GM23338 (cell line): ENCODE results near the gene NRXN2. TPM values are rescaled to one million over a fixed set of nuclear protein-coding genes. Genes with fewer than 3 reads are reported as not detected.

Experiments used
- ATAC-seq: fragments of 200-7000 bp; cut with Tn5 transposase; 3 replicates; pipeline ENCODE4 v1.9.1; 2020
- DNase-seq: peaks from one replicate; pipeline ENCODE4 v3.0.0-alpha.2; 2015; ENCODE audit warnings: low spot score
- H2AFZ ChIP-seq: fragments of 200-600 bp; sonication (generic); 2 replicates; pipeline ENCODE4 v1.8.0; 2016; ENCODE audit warnings: antibody characterized with exemption, mild to moderate bottlenecking, moderate library complexity
- H3F3A ChIP-seq: fragments of 200-600 bp; sonication (generic); replicated peaks from 2 replicates; pipeline ENCODE4 v1.8.0; 2017; ENCODE audit warnings: antibody characterized with exemption, mixed run types, low read depth
- H3K27ac ChIP-seq: fragments of 200-600 bp; sonication (generic); 2 replicates; pipeline ENCODE4 v1.6.1; 2016; ENCODE audit warnings: low read depth
- H3K27me3 ChIP-seq: fragments of 200-600 bp; sonication (generic); 2 replicates; pipeline ENCODE4 v1.8.0; 2016; ENCODE audit warnings: mild to moderate bottlenecking, mixed run types, moderate library complexity; ENCODE audit not compliant: insufficient read depth
- H3K36me3 ChIP-seq: fragments of 200-600 bp; sonication (generic); 2 replicates; pipeline ENCODE4 v1.8.0; 2016; ENCODE audit warnings: mild to moderate bottlenecking; ENCODE audit not compliant: insufficient read depth
- H3K4me1 ChIP-seq: fragments of 200-600 bp; sonication (generic); 2 replicates; pipeline ENCODE4 v1.8.0; 2016; ENCODE audit warnings: mild to moderate bottlenecking, moderate library complexity; ENCODE audit not compliant: insufficient read depth
- H3K4me2 ChIP-seq: fragments of 200-600 bp; sonication (generic); 2 replicates; pipeline ENCODE4 v1.7.1; 2017; ENCODE audit warnings: mixed run types
- H3K4me3 ChIP-seq: fragments of 200-600 bp; sonication (generic); 2 replicates; pipeline ENCODE4 v1.6.1; 2016; ENCODE audit warnings: mixed run types
- H3K79me2 ChIP-seq: fragments of 200-600 bp; sonication (generic); replicated peaks from 2 replicates; pipeline ENCODE4 v1.8.0; 2017; ENCODE audit warnings: mild to moderate bottlenecking; ENCODE audit not compliant: insufficient read depth
- H3K9me2 ChIP-seq: fragments of 200-600 bp; sonication (generic); 2 replicates; pipeline ENCODE4 v1.8.0; 2017; ENCODE audit not compliant: insufficient read depth
- H4K20me1 ChIP-seq: fragments of 200-600 bp; sonication (generic); replicated peaks from 2 replicates; pipeline ENCODE4 v1.8.0; 2017; ENCODE audit warnings: mild to moderate bottlenecking; ENCODE audit not compliant: insufficient read depth
- H3K27ac Mint-ChIP-seq: 2 replicates; pipeline ENCODE4 v1.8.0; 2020; ENCODE audit warnings: inconsistent platforms, mild to moderate bottlenecking, moderate library complexity, mixed read lengths
- H3K27me3 Mint-ChIP-seq: 3 replicates; pipeline ENCODE4 v1.8.0; 2022; ENCODE audit warnings: low read depth, mild to moderate bottlenecking, moderate library complexity, mixed read lengths, inconsistent platforms; ENCODE audit not compliant: insufficient read depth, poor library complexity
- H3K36me3 Mint-ChIP-seq: 3 replicates; pipeline ENCODE4 v1.8.0; 2021; ENCODE audit warnings: low read depth, mild to moderate bottlenecking, inconsistent platforms, moderate library complexity, mixed read lengths
- H3K4me1 Mint-ChIP-seq: 3 replicates; pipeline ENCODE4 v1.8.0; 2020; ENCODE audit warnings: mild to moderate bottlenecking, inconsistent platforms, mixed read lengths
- H3K4me3 Mint-ChIP-seq: 3 replicates; pipeline ENCODE4 v1.8.0; 2021; ENCODE audit warnings: moderate library complexity, mild to moderate bottlenecking, inconsistent platforms, mixed read lengths
- H3K9me3 Mint-ChIP-seq: 3 replicates; pipeline ENCODE4 v1.8.0; 2020; ENCODE audit warnings: moderate library complexity, mild to moderate bottlenecking, inconsistent platforms, mixed read lengths
- CREB1 ChIP-seq: fragments of 250-450 bp; sonication (Bioruptor Pico); IDR thresholded peaks from 2 replicates; pipeline ENCODE4 v1.5.0; 2020; ENCODE audit warnings: low read depth, mild to moderate bottlenecking, moderate library complexity
- EZH2 ChIP-seq: fragments of 200-600 bp; sonication (generic); IDR thresholded peaks from one replicate; pipeline ENCODE4 v1.8.0; 2017; ENCODE audit warnings: antibody characterized with exemption, mild to moderate bottlenecking, low read depth; ENCODE audit not compliant: unreplicated experiment
- NANOG ChIP-seq: IDR thresholded peaks from 2 replicates; pipeline ENCODE4 v1.6.1; 2016; ENCODE audit warnings: antibody characterized with exemption, borderline replicate concordance
- ZNF114 ChIP-seq: fragments of 250-450 bp; sonication (Bioruptor Pico); IDR thresholded peaks from 2 replicates; pipeline ENCODE4 v1.5.0; 2020; ENCODE audit warnings: mild to moderate bottlenecking, moderate library complexity
- ZNF331 ChIP-seq: fragments of 250-450 bp; sonication (Bioruptor Pico); IDR thresholded peaks from 2 replicates; pipeline ENCODE4 v1.5.0; 2020; ENCODE audit warnings: low read depth, mild to moderate bottlenecking, moderate library complexity
- polyA plus RNA-seq: library from polyadenylated mRNA; unstranded; fragments of >200 nt; fragmentation: Nextera tagmentation; extraction: Ambion mirVana; gene quantifications from 2 replicates; pipeline ENCODE4 v1.2.1, GENCODE V29; 2016
- total RNA-seq: library from RNA; depleted of rRNA; stranded (reverse); fragments of >200 nt; shearing (Covaris generic); gene quantifications from 2 replicates; pipeline ENCODE4 v1.2.3, GENCODE V29; 2014
- TF ChIP-seq, protein P1 (sequence below): fragments of 250-450 bp; sonication (Bioruptor Pico); IDR thresholded peaks from 2 replicates; pipeline ENCODE4 v1.5.0; 2020; ENCODE audit warnings: mild to moderate bottlenecking, moderate library complexity
- TF ChIP-seq, protein P2 (sequence below): IDR thresholded peaks from 2 replicates; pipeline ENCODE4 v1.6.1; 2016; ENCODE audit warnings: antibody characterized with exemption
- TF ChIP-seq, protein P3 (sequence below): IDR thresholded peaks from one replicate; pipeline ENCODE4 v1.6.1; 2018; ENCODE audit warnings: antibody characterized with exemption; ENCODE audit not compliant: unreplicated experiment
- TF ChIP-seq, protein P4 (sequence below), 2 experiments: fragments of 200-600 bp in 1 of 2; sonication (generic) in 1 of 2; conservative IDR thresholded peaks; 2 replicates each; pipeline versions ENCODE4 v1.5.1 to v1.6.1; 2016 to 2017; ENCODE audit warnings: antibody characterized with exemption in 2 of 2, low read depth in 2 of 2, mild to moderate bottlenecking in 2 of 2, moderate library complexity in 1 of 2

The NRXN2 gene
- total and polyA plus RNA-seq, 2 experiments from 2014 or later: 3.4 to 17.0 TPM

DNA sequence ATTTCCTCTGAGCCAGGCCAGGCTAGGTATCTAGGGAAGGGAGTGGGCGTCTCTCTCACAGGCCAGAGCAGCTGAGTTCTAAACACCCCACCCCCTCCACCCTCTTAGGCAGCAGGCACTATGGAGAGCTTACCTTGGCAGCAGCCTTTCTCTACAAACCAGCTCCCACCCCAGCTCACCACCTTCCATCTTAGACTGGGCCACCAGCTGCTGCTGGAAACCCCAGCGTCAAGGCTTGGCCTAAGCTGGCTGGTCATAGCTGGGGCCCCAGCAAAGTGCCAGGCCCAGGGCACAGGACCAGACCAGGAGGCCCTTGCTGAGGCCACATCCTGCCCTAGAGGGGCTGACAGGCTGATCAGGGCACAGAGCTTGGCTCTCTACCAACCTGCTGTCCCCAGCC lies 111.8 kb downstream of the NRXN2 start (continued):
- TF ChIP-seq, protein P1, sequence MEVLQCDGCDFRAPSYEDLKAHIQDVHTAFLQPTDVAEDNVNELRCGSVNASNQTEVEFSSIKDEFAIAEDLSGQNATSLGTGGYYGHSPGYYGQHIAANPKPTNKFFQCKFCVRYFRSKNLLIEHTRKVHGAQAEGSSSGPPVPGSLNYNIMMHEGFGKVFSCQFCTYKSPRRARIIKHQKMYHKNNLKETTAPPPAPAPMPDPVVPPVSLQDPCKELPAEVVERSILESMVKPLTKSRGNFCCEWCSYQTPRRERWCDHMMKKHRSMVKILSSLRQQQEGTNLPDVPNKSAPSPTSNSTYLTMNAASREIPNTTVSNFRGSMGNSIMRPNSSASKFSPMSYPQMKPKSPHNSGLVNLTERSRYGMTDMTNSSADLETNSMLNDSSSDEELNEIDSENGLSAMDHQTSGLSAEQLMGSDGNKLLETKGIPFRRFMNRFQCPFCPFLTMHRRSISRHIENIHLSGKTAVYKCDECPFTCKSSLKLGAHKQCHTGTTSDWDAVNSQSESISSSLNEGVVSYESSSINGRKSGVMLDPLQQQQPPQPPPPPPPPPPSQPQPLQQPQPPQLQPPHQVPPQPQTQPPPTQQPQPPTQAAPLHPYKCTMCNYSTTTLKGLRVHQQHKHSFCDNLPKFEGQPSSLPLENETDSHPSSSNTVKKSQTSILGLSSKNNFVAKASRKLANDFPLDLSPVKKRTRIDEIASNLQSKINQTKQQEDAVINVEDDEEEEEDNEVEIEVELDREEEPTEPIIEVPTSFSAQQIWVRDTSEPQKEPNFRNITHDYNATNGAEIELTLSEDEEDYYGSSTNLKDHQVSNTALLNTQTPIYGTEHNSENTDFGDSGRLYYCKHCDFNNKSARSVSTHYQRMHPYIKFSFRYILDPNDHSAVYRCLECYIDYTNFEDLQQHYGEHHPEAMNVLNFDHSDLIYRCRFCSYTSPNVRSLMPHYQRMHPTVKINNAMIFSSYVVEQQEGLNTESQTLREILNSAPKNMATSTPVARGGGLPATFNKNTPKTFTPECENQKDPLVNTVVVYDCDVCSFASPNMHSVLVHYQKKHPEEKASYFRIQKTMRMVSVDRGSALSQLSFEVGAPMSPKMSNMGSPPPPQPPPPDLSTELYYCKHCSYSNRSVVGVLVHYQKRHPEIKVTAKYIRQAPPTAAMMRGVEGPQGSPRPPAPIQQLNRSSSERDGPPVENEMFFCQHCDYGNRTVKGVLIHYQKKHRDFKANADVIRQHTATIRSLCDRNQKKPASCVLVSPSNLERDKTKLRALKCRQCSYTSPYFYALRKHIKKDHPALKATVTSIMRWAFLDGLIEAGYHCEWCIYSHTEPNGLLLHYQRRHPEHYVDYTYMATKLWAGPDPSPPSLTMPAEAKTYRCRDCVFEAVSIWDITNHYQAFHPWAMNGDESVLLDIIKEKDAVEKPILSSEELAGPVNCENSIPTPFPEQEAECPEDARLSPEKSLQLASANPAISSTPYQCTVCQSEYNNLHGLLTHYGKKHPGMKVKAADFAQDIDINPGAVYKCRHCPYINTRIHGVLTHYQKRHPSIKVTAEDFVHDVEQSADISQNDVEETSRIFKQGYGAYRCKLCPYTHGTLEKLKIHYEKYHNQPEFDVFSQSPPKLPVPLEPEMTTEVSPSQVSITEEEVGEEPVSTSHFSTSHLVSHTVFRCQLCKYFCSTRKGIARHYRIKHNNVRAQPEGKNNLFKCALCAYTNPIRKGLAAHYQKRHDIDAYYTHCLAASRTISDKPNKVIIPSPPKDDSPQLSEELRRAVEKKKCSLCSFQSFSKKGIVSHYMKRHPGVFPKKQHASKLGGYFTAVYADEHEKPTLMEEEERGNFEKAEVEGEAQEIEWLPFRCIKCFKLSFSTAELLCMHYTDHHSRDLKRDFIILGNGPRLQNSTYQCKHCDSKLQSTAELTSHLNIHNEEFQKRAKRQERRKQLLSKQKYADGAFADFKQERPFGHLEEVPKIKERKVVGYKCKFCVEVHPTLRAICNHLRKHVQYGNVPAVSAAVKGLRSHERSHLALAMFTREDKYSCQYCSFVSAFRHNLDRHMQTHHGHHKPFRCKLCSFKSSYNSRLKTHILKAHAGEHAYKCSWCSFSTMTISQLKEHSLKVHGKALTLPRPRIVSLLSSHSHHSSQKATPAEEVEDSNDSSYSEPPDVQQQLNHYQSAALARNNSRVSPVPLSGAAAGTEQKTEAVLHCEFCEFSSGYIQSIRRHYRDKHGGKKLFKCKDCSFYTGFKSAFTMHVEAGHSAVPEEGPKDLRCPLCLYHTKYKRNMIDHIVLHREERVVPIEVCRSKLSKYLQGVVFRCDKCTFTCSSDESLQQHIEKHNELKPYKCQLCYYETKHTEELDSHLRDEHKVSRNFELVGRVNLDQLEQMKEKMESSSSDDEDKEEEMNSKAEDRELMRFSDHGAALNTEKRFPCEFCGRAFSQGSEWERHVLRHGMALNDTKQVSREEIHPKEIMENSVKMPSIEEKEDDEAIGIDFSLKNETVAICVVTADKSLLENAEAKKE (CRISPR knock-in tag): no peak
- TF ChIP-seq ZNF331 (CRISPR knock-in tag) (no peak), EZH2 (no peak)

DNA sequence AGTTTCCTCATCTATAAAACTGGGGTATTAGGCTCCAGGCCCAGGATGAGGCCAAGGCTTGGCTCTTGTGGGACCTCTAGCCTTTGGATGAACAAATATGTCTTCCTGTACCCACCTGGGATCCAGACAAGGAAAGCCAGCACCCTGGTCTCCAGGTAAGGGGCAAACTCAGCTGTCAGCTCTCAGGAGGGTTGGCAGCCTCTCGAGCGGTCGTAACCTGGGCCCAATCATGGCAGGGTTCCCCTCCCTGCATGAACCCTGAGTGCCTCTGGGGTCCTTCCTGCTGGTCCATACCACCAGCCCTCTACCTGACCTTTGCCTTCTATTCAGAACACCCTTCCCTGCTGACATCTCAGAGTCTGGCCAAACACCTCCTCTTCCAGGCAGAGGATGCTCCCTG lies 112.4 kb downstream of the NRXN2 start:
- Mint-ChIP-seq H3K27ac (no peak overlapping the region), H3K36me3 (no peaks in the 10 kb centered on the region), H3K27me3 (peaks cover 10% of the 10 kb centered on the region), H3K9me3 (no peaks in the 10 kb centered on the region), H3K4me3 (no peak overlapping the region), H3K4me1 (peaks cover 13% of the 10 kb centered on the region)
- no peak for ATAC-seq
- no peak for DNase-seq
- Histone ChIP-seq H2AFZ (no peak overlapping the region), H3K4me1 (0 out of 2 replicates have a peak, but pooled peaks cover 5% of the 10 kb centered on the region), H3K79me2 (no peaks in the 10 kb centered on the region), H3K27ac (no peak overlapping the region), H3K9me2 (no peaks in the 10 kb centered on the region), H3K36me3 (no peaks in the 10 kb centered on the region), H4K20me1 (no peaks in the 10 kb centered on the region), H3K27me3 (no peaks in the 10 kb centered on the region), H3F3A (no peaks in the 10 kb centered on the region), H3K4me3 (no peak overlapping the region), H3K4me2 (no peak overlapping the region)
- TF ChIP-seq, protein P2, sequence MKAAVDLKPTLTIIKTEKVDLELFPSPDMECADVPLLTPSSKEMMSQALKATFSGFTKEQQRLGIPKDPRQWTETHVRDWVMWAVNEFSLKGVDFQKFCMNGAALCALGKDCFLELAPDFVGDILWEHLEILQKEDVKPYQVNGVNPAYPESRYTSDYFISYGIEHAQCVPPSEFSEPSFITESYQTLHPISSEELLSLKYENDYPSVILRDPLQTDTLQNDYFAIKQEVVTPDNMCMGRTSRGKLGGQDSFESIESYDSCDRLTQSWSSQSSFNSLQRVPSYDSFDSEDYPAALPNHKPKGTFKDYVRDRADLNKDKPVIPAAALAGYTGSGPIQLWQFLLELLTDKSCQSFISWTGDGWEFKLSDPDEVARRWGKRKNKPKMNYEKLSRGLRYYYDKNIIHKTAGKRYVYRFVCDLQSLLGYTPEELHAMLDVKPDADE: no peak
- TF ChIP-seq, protein P3, sequence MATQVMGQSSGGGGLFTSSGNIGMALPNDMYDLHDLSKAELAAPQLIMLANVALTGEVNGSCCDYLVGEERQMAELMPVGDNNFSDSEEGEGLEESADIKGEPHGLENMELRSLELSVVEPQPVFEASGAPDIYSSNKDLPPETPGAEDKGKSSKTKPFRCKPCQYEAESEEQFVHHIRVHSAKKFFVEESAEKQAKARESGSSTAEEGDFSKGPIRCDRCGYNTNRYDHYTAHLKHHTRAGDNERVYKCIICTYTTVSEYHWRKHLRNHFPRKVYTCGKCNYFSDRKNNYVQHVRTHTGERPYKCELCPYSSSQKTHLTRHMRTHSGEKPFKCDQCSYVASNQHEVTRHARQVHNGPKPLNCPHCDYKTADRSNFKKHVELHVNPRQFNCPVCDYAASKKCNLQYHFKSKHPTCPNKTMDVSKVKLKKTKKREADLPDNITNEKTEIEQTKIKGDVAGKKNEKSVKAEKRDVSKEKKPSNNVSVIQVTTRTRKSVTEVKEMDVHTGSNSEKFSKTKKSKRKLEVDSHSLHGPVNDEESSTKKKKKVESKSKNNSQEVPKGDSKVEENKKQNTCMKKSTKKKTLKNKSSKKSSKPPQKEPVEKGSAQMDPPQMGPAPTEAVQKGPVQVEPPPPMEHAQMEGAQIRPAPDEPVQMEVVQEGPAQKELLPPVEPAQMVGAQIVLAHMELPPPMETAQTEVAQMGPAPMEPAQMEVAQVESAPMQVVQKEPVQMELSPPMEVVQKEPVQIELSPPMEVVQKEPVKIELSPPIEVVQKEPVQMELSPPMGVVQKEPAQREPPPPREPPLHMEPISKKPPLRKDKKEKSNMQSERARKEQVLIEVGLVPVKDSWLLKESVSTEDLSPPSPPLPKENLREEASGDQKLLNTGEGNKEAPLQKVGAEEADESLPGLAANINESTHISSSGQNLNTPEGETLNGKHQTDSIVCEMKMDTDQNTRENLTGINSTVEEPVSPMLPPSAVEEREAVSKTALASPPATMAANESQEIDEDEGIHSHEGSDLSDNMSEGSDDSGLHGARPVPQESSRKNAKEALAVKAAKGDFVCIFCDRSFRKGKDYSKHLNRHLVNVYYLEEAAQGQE: no peak
- TF ChIP-seq ZNF331 (CRISPR knock-in tag): no peak
- TF ChIP-seq NANOG: no peak
- TF ChIP-seq ZNF114 (CRISPR knock-in tag): no peak
- TF ChIP-seq, protein P4, sequence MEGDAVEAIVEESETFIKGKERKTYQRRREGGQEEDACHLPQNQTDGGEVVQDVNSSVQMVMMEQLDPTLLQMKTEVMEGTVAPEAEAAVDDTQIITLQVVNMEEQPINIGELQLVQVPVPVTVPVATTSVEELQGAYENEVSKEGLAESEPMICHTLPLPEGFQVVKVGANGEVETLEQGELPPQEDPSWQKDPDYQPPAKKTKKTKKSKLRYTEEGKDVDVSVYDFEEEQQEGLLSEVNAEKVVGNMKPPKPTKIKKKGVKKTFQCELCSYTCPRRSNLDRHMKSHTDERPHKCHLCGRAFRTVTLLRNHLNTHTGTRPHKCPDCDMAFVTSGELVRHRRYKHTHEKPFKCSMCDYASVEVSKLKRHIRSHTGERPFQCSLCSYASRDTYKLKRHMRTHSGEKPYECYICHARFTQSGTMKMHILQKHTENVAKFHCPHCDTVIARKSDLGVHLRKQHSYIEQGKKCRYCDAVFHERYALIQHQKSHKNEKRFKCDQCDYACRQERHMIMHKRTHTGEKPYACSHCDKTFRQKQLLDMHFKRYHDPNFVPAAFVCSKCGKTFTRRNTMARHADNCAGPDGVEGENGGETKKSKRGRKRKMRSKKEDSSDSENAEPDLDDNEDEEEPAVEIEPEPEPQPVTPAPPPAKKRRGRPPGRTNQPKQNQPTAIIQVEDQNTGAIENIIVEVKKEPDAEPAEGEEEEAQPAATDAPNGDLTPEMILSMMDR (conservative IDR thresholded peaks at IDR 0.05; ENCODE audit: low read depth in 2 of 2): no peak
- no peak for TF ChIP-seq CREB1 (CRISPR knock-in tag)
